Stimulated activated naive CD8-positive, alpha-beta T cell treated with anti-CD3 and anti-CD28 coated beads, Interleukin-15, amount 100 ng/mL, for 72 hours (primary cell): ENCODE measurements around the gene SGMS1.
A peak's percentile ranks its signal among the peaks of the same experiment; 100 is the strongest.
"Not testable (repeated sequence)": the region's sequence is repeated elsewhere in the genome, so short reads cannot be mapped to it uniquely, and the experiment has no call there.

Source experiments
- ATAC-seq: fragments of 150-1000 bp; cut with Tn5 transposase; 2 replicates; pipeline ENCODE4 v1.10.0; 2021; ENCODE audit warnings: mild to moderate bottlenecking, moderate library complexity
- DNase-seq, 2 donors: peaks; one replicate each; pipeline ENCODE4 v3.0.0; 2021 to 2022
- H3K27ac Mint-ChIP-seq, 2 donors: one replicate each; pipeline ENCODE4 v1.8.0; 2022; ENCODE audit warnings: mild to moderate bottlenecking in 2 of 2, mixed read lengths in 2 of 2, moderate library complexity in 2 of 2
- H3K27me3 Mint-ChIP-seq: one replicate; pipeline ENCODE4 v1.8.0; 2022; ENCODE audit warnings: mixed read lengths
- H3K4me1 Mint-ChIP-seq: one replicate; pipeline ENCODE4 v1.8.0; 2022; ENCODE audit warnings: mild to moderate bottlenecking, mixed read lengths
- H3K4me3 Mint-ChIP-seq, 2 donors: one replicate each; pipeline ENCODE4 v1.8.0; 2022; ENCODE audit warnings: mild to moderate bottlenecking in 2 of 2, mixed read lengths in 2 of 2, moderate library complexity in 1 of 2
- H3K9me3 Mint-ChIP-seq, 2 donors: one replicate each; pipeline ENCODE4 v1.8.0; 2022; ENCODE audit warnings: mixed read lengths in 2 of 2

The SGMS1 gene

DNA sequence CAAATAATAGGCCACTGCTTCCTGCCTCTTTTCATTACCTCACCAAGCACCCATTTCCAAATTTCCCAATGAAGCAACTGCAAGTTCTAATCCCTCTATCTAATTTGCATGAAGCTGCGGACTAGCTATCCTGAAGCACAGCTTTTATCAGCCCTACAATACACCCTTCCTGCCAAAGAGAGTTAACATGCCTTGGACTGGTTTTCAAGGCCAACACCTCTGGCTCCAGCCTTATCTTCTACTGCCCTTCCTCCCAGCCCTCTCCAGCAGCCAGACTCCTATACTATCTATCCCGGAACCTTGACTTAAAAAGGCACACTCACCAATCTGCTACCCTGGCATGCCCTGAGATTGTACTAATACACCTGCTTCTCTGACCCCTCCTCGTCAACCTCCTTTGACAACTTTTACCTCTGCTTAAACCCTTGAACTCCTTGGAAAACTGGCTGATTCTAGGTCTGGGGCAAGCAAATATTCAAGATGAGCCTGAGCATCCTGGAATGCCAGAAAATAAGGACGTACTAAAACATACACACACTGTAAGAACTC lies 73.4 kb downstream of the SGMS1 start:
- peaks cover 34% of the 10 kb centered on the region for H3K4me1 Mint-ChIP-seq
- ATAC-seq (no peak), DNase-seq (no peak)
- peak overlapping the region in 1 of 2 donors; percentile 71 for H3K27ac Mint-ChIP-seq
- H3K9me3 Mint-ChIP-seq = peaks cover 15 to 16% of the 10 kb centered on the region in 2 donors
- no peaks in the 10 kb centered on the region for H3K27me3 Mint-ChIP-seq
- no peak overlapping the region for H3K4me3 Mint-ChIP-seq

DNA sequence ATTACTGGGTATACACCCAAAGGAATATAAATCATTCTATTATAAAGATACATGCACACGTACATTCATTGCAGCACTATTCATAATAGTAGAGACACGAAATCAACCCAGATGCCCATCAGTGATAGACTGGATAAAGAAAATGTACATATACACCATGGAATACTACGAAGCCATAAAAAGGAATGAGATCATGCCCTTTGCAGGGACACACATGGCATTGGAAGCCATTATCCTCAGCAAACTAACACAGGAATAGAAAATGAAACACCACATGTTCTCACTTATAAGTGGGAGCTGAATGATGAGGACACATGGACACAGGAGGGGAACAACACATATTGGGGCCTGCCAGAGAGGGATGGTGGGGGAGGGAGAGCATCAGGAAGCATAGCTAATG lies 74.6 kb downstream of the SGMS1 start:
- H3K27ac Mint-ChIP-seq, ATAC-seq, H3K27me3 Mint-ChIP-seq, H3K4me3 Mint-ChIP-seq, DNase-seq: not testable (repeated sequence)
- Mint-ChIP-seq H3K9me3 (peaks cover 15 to 16% of the 10 kb centered on the region in 2 donors), H3K4me1 (peaks cover 46% of the 10 kb centered on the region)

DNA sequence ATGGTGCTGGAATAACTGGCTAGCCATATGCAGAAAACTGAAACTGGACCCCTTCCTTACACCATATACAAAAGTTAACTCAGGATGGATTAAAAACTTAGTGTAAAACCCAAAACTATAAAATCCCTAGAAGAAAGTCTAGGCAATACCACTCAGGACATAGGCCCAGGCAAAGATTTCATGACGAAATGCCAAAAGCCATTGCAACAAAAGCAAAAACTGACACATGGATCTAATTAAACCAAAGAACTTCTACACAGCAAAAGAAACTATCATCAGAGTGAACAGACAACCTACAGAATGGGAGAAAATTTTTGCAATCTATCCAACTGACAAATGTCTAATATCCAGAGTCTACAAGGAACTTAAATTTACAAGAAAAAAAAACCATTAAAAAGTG lies 75.3 kb downstream of the SGMS1 start:
- not testable (repeated sequence) for ATAC-seq, H3K27ac Mint-ChIP-seq, H3K27me3 Mint-ChIP-seq, DNase-seq, H3K4me3 Mint-ChIP-seq
- peaks cover 15 to 16% of the 10 kb centered on the region in 2 donors for H3K9me3 Mint-ChIP-seq
- peaks cover 44% of the 10 kb centered on the region for H3K4me1 Mint-ChIP-seq

DNA sequence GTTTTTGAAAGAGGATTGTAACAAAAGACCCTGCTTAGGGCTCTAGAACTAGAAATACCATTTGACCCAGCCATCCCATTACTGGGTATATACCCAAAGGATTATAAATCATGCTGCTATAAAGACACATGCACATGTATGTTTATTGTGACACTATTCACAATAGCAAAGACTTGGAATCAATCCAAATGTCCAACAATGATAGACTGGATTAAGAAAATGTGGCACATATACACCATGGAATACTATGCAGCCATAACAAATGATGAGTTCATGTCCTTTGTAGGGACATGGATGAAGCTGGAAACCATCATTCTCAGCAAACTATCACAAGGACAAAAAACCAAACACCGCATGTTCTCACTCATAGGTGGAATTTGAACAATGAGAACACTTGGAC lies 77.5 kb downstream of the SGMS1 start:
- not testable (repeated sequence) for H3K27ac Mint-ChIP-seq, H3K4me3 Mint-ChIP-seq, ATAC-seq, H3K27me3 Mint-ChIP-seq, DNase-seq
- Mint-ChIP-seq H3K9me3 (peaks cover 15 to 16% of the 10 kb centered on the region in 2 donors), H3K4me1 (peaks cover 58% of the 10 kb centered on the region)

DNA sequence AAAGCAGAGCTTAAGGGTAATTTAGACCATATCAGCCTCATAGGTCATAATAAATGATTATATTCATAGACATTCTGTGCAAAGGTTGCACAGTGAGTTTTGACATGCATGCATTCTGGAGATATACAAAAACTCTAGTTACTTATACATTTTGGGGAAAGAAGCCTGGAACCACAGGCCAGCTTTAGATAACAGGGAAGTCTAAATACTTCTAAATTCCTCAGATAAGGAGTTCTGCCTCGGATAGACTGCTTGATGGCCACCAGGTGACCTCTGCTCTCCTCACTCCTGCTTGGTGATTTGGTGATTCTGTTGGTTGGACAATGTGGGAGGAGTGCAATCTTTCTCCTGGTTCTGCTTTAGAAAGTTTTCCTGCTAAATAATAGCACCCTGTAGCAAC lies 77.9 kb downstream of the SGMS1 start:
- H3K9me3 Mint-ChIP-seq = peaks cover 15 to 16% of the 10 kb centered on the region in 2 donors
- H3K27ac Mint-ChIP-seq = peak overlapping the region in 1 of 2 donors; percentile 14
- ATAC-seq = no peak

DNA sequence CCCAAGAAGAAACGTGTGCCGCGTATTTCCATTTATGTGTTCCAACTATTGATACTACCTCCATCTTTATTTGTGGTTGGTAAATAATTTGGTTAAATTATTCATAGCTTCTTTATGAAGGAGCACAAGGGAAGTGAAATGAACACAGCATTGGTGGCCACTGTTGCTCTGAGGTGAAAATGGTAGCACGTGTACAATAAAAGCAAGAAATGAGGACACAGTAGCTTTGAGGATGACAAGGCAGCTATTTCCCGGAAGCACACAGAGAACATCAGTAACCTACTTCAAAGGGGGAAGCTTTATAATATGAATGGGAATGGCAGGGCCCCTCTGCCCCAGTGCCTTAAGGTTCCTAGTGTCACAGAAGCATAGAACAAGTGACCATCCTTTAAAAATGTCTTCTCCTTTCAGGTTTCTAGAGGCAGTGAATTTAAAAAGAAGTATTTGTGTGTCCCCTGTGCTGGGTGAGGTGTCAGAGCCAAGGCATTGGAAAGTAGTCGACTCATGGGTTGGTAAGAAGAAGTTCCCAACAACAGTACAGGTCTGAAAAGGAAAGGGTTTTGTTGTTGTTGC lies 78.8 kb downstream of the SGMS1 start:
- Mint-ChIP-seq H3K27me3 (no peaks in the 10 kb centered on the region), H3K4me1 (peaks cover 71% of the 10 kb centered on the region), H3K9me3 (peaks cover 15 to 16% of the 10 kb centered on the region in 2 donors), H3K4me3 (no peak overlapping the region), H3K27ac (peak overlapping the region; percentile 69 to 87)
- ATAC-seq (peak; percentile 38), DNase-seq (no peak)

More for the DNA sequence above, 77.9 kb downstream of the SGMS1 start:
- peaks cover 62% of the 10 kb centered on the region for H3K4me1 Mint-ChIP-seq
- H3K27me3 Mint-ChIP-seq = no peaks in the 10 kb centered on the region
- no peak overlapping the region for H3K4me3 Mint-ChIP-seq
- DNase-seq = no peak

DNA sequence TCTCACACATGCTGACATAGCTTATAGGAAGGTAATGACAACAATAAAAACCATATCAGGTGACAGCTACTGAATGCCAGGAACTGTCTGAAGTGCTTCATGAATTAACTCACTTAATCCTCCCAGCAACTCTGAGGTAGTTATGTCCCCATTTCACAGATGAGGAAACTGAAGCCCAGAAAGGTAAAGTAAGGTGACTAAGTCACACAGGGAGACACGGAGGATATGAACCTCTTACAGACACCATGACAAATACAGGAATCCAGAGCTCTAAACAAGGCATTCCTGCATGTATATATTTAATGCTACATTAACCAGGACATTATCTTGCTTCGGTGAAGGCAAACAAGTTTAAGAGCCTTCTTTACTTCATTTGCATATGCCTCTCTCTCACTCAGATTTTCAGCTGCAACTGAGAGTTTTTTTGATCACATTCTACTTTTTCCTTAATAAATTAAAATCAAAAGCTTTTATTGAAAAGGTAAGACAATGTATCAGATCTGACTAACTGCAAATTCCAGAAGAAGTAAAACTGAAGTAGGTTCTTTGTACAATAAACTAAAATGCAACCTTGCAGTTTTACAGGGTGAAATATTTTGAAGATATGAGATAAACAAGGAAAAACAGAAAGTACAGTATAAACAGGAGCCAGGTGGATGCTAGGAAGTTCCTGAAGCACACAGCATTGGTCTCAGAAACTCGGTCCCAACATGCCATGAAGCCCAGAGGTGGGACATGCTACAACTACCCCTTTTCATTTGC lies 79.5 kb downstream of the SGMS1 start:
- H3K27ac Mint-ChIP-seq = no peak overlapping the region

DNA sequence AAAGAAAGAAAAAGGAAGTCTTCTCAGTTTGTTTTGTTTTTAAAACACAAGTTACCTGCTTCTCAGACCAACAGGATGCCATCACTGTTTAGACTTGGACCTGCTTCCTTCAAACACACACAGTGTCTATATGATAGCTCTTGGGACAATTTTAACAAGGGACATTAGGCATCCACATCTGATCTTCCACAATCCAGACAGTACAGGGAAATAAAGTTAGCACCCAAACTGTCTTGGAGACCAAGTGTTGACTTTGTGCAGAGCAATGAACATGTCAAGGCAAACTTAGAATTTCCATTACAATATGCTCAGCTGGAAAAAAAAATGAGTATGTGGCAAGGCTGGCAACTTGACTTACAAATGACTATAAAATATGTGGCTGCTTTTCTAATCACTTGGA lies 80.9 kb downstream of the SGMS1 start:
- H3K4me1 Mint-ChIP-seq = peaks cover 82% of the 10 kb centered on the region
- H3K9me3 Mint-ChIP-seq = peaks cover 4 to 12% of the 10 kb centered on the region in 2 donors
- H3K4me3 Mint-ChIP-seq = no peak overlapping the region
- DNase-seq = no peak
- ATAC-seq = no peak
- no peak overlapping the region for H3K27ac Mint-ChIP-seq
- H3K27me3 Mint-ChIP-seq = no peaks in the 10 kb centered on the region

More for the DNA sequence above, 79.5 kb downstream of the SGMS1 start:
- ATAC-seq (no peak), DNase-seq (no peak)
- no peaks in the 10 kb centered on the region for H3K27me3 Mint-ChIP-seq
- H3K4me3 Mint-ChIP-seq = no peak overlapping the region
- H3K9me3 Mint-ChIP-seq = peaks cover 15 to 16% of the 10 kb centered on the region in 2 donors
- peaks cover 76% of the 10 kb centered on the region for H3K4me1 Mint-ChIP-seq

DNA sequence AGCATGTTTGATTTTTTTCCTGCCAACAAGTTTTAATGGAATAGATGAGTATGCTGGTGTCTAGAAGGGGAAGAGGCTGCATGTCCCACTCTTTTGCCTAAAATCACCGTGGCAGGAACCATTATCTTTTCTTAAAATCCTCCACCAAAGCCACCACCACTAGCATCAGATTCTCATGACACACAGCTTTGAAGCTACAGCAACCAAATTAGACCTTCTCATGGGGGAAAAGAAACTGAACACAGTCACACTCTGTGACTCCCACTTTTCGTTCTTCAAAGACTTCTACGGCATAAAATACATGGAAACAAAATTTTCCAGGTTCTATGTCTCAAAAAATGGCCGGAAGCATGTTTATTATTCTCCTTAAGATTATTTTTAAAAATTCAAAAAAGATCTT lies 81.8 kb downstream of the SGMS1 start:
- DNase-seq (no peak), ATAC-seq (no peak)
- peaks cover 0 to 2% of the 10 kb centered on the region in 2 donors for H3K9me3 Mint-ChIP-seq
- peak overlapping the region in 1 of 2 donors; percentile 46 for H3K27ac Mint-ChIP-seq
- H3K4me3 Mint-ChIP-seq = peak overlapping the region; percentile 67 to 78
- H3K4me1 Mint-ChIP-seq = peaks cover 88% of the 10 kb centered on the region
- H3K27me3 Mint-ChIP-seq = no peaks in the 10 kb centered on the region

DNA sequence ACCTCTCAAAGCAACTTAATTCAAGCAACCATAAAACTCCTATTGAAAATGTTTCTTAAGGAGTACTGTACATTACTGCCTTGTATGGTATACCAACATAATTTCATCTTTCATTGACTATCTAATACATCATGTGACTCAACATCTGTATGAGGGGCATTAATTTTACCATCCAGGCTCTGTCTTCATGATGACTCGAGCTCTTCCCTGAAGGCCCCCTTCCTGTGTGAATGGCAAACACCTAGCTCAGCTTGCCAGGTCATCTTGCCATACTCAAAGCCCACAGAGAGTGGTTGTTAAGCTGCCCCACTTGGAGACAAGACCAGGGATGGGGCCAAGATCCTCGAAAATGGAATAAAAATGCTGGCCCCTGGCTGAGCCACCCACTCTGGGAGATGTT lies 82.4 kb downstream of the SGMS1 start:
- Mint-ChIP-seq H3K27ac (peak overlapping the region in 1 of 2 donors; percentile 91), H3K4me1 (peaks cover 94% of the 10 kb centered on the region), H3K27me3 (no peaks in the 10 kb centered on the region), H3K9me3 (no peaks in the 10 kb centered on the region), H3K4me3 (peak overlapping the region; percentile 67 to 78)
- peak in 1 of 2 donors; percentile 22 for DNase-seq
- ATAC-seq = no peak

DNA sequence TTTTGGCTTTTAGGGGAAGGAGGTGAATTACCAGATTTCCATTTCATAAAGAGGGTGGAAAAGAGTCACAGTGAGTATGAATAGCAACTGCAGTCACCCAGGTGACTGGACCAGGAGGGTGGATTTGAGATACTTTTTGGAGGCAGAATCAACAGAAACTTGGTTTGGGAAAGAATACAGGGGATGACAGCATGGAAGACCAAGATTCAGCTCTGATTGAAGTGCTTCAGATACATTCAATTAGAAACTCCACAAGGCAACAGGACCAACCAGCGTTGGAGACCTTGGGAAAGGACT lies 83.0 kb downstream of the SGMS1 start:
- DNase-seq = no peak
- H3K27ac Mint-ChIP-seq = peak overlapping the region; percentile 79 to 91
- H3K27me3 Mint-ChIP-seq = no peaks in the 10 kb centered on the region
- peaks cover 94% of the 10 kb centered on the region for H3K4me1 Mint-ChIP-seq
- peak overlapping the region; percentile 78 for H3K4me3 Mint-ChIP-seq
- ATAC-seq = peak; percentile 2
- H3K9me3 Mint-ChIP-seq = no peaks in the 10 kb centered on the region

DNA sequence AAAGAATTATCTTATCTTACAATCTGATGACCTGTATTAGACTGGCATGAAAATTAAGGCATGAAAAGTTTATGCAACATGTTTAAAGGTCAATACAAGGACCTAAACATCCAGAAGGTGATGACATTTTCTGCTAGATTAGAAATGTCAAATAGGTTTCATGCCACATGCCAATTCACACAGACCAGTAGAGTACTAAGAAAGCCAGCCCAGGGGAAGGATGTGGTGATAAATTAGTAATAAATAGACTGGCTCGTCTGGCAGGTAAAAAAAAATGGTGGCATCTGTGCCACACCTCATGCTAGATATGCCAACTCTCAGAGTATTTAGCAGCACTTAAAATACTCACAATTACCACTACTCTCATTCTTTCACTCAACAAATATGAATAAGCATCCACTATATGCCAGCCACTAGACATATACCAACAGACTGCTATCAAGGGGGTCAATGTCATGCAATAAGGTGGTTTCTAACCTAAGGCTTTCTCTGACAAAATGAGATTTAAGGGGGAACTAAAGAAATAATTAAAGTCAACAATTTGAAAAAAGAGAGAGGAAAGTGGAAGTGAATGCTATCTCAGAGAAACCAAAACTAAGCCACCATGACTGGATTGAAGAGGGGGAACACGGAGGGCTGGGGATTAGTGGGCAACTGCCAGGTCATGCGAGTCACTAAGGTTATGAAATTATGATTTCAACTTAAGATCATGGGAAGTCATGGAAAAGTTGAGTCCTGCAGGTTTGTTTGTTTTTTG lies 83.5 kb downstream of the SGMS1 start:
- Mint-ChIP-seq H3K4me3 (peak overlapping the region; percentile 78), H3K27ac (peak overlapping the region; percentile 79 to 91), H3K4me1 (peaks cover 94% of the 10 kb centered on the region), H3K27me3 (no peaks in the 10 kb centered on the region), H3K9me3 (no peaks in the 10 kb centered on the region)
- peak in 1 of 2 donors; percentile 58 for DNase-seq
- ATAC-seq = peak; percentile 81

DNA sequence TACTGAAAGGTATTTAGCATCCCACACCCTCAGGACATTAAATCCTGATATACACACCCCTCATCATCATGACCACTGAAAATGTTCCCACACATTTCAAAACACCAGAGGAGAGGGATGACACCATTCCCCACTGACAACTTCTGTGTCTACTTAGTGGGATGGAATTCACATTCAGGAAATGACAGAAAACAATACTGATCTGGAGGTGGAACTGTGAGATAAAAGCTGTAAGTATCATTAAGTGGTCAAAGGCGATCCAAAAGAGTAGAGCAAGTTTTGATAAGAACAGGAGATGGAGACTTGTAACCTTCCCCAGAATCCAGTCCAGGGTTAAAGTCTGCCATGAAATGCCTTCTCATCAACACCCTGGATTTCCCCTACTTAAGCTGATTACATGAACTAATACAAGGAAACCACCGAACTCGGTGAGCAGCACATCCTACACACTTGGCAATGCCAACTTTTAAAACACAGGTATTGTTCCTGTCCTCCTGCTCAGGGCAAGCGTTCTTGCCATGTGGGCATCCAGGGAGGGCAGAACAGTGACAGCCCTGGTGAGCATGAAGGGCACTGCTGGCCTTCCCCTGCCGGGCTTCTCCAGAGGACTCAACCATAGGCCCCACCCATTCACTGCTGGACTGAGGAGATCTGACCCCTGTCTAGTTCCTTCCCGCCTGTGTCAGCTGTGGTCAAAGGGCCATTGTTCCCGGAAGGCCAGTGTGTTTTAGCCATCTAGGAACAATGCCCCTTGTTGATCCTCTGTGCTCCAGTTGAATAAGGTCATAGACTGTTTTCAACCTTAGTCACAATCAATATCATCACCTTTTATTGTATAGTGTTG lies 85.0 kb downstream of the SGMS1 start:
- H3K27ac Mint-ChIP-seq = peak overlapping the region; percentile 94 to 95
- peak; percentile 20 to 49 for DNase-seq
- H3K4me3 Mint-ChIP-seq = peak overlapping the region; percentile 68 to 72
- no peaks in the 10 kb centered on the region for H3K9me3 Mint-ChIP-seq
- peak; percentile 84 for ATAC-seq
- H3K27me3 Mint-ChIP-seq = no peaks in the 10 kb centered on the region
- H3K4me1 Mint-ChIP-seq = peaks cover 86% of the 10 kb centered on the region

DNA sequence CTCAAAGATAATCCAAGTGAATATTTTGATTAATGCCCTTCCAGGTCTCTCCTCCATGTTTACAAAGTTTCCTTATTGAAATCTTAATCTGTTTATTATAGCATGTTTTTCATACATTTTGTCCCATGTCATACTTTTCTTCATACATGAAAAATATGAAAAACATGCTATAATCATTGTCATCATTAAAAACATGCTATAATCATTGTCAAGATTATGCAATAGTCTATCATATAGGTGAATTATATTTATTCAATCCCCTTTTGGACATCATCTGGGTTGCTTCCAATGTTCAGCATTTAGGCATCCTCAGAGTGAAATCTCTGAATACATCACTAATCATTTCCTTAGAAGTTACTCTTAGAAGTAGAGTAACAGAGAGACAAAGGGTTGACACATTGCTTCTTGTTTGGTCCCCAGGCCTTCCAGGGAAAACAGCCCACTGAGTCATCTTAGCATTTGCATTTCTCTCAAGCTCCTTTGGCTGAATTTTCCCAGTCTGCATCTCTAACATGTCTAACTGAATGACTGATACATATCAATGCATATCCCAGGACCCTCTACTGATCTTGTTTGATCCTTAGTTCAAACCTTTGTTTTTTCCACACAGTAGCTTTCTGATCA lies 87.0 kb downstream of the SGMS1 start:
- Mint-ChIP-seq H3K4me3 (no peak overlapping the region), H3K9me3 (no peaks in the 10 kb centered on the region), H3K4me1 (peaks cover 67% of the 10 kb centered on the region), H3K27ac (no peak overlapping the region), H3K27me3 (no peaks in the 10 kb centered on the region)
- DNase-seq (no peak), ATAC-seq (no peak)
